ENCODE results near the gene TNFAIP8L3. TPM values are rescaled to one million over a fixed set of nuclear protein-coding genes. Genes with fewer than 3 reads are reported as not detected.

Gene TNFAIP8L3
- total and polyA plus RNA-seq, 8 donors = 0.58 to 12.5 (median 5.9) TPM; not detected in 1

DNA sequence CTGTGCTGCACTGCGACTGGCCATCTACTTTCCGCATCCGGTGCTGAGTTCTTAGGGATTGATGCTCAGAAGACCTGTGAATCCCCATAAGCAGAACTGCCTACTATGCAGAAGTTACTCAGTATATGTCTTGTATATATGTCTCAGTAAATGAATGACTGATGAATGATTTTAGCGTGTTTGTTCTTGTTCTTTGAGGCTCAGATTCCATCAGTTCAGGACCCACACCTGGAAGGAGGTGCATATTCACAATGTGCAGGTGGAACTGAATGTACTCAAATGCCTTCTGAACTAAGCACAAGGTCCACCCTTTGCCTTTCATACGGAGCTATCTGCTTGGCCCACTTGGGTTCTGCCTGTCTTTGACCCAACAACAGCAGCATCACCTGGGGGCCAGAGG lies 19.8 kb downstream of the TNFAIP8L3 start:
- Histone ChIP-seq H3K4me1 (peaks cover 6 to 25% (median 15%) of the 10 kb centered on the region in 4 donors), H3K36me3 (no peaks in the 10 kb centered on the region), H3K9me3 (no peaks in the 10 kb centered on the region), H3K4me3 (no peak overlapping the region), H3K27me3 (no peaks in the 10 kb centered on the region), H3K27ac (peak overlapping the region in 4 of 5 donors; percentile 10 to 83 (median 64))
- intact Hi-C loops (cut with DNase I; ENCODE audit: low total_unique reads) = no loop called here
- DNase-seq = no peak
- 88 to 94% (median 93%) methylated on average over 5 of the region's 5 CpGs for WGBS, 5 donors
- TF ChIP-seq, protein P1, sequence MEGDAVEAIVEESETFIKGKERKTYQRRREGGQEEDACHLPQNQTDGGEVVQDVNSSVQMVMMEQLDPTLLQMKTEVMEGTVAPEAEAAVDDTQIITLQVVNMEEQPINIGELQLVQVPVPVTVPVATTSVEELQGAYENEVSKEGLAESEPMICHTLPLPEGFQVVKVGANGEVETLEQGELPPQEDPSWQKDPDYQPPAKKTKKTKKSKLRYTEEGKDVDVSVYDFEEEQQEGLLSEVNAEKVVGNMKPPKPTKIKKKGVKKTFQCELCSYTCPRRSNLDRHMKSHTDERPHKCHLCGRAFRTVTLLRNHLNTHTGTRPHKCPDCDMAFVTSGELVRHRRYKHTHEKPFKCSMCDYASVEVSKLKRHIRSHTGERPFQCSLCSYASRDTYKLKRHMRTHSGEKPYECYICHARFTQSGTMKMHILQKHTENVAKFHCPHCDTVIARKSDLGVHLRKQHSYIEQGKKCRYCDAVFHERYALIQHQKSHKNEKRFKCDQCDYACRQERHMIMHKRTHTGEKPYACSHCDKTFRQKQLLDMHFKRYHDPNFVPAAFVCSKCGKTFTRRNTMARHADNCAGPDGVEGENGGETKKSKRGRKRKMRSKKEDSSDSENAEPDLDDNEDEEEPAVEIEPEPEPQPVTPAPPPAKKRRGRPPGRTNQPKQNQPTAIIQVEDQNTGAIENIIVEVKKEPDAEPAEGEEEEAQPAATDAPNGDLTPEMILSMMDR (IDR thresholded peaks at IDR 0.05) = no peak
- TF ChIP-seq EP300 (IDR thresholded peaks at IDR 0.05) = no peak
- TF ChIP-seq POLR2AphosphoS5 (IDR thresholded peaks at IDR 0.05) = no peak
- TF ChIP-seq POLR2A (IDR thresholded peaks at IDR 0.05) = no peak

DNA sequence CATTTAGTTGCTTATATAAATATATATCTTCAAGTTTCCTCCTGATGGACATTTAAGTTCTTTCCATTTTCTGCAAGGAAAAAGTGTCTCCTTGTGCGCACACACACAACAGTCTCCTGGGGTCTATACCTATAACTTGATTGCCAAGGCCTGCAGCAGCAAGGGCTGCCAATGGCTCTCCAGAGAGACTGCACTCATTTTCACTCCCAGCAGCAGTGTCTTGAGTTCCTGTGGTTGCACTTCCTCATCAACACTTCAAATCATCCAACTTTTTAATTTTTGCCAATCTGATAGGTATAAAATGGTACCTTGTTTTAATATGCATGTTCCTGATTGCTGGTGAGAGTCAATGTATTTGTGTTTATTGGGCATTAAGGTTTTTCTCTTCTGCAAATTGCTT lies 23.1 kb downstream of the TNFAIP8L3 start:
- Histone ChIP-seq H3K4me3 (no peak overlapping the region), H3K36me3 (no peaks in the 10 kb centered on the region), H3K27me3 (no peaks in the 10 kb centered on the region), H3K9me3 (no peaks in the 10 kb centered on the region), H3K4me1 (peaks cover 0 to 18% (median 6%) of the 10 kb centered on the region in 4 donors), H3K27ac (no peak overlapping the region)
- 49 to 96% (median 58%) methylated on average over 1 of the region's 1 CpG for WGBS, 5 donors
- no peak for DNase-seq
- TF ChIP-seq, protein P1 (IDR thresholded peaks at IDR 0.05) = no peak
- no peak for TF ChIP-seq POLR2AphosphoS5 (IDR thresholded peaks at IDR 0.05)
- no peak for TF ChIP-seq POLR2A (IDR thresholded peaks at IDR 0.05)
- intact Hi-C loops (cut with DNase I; ENCODE audit: low total_unique reads) = no loop called here

DNA sequence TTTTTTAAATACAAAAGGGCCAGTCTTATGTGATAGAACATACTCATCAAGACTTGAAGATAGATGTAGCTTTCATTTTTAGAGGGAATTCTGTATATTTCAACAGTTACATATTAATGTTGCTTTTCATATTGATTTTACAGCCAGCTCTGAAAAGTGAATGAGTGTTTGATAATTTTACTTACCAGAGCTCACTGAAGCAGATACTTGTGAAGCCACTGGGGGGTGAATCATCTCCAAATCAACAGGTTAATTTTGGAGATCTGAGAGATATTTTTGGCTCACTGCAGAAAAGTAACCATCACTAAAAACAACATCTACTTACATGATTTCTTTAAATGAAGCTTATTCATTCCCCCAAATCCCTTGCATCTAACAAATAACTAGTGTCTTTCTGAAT lies 24.7 kb downstream of the TNFAIP8L3 start:
- intact Hi-C loops (cut with DNase I; ENCODE audit: low total_unique reads) = no loop called here
- no peak for DNase-seq

DNA sequence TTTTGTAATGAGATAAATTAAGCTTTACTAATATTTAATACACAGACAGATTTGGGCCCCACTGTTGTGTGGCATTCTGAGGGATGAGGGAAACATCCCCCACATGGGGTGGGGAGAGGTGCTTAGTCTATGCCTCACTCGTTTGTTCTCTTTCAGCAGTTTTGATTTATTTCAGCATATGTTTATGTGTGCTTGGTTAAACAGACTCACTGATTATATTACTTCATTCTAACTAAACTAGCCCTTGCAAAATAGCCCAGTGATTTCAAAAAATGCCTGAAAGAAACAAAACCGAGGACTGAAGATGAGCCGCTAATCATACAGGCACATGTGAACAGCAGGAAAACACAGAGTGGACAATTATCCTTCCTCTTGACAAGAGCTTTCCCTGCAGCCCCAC lies 27.2 kb downstream of the TNFAIP8L3 start:
- no peaks in the 10 kb centered on the region for H3K36me3 ChIP-seq
- intact Hi-C loops (cut with DNase I; ENCODE audit: low total_unique reads) = no loop called here
- peaks cover 0 to 14% (median 0%) of the 10 kb centered on the region in 4 donors for H3K4me1 ChIP-seq
- 60 to 71% (median 67%) methylated on average over 3 of the region's 3 CpGs for whole genome bisulfite sequencing, 5 donors
- no peak overlapping the region for H3K4me3 ChIP-seq
- H3K9me3 ChIP-seq = no peaks in the 10 kb centered on the region
- TF ChIP-seq, protein P1 (IDR thresholded peaks at IDR 0.05) = no peak
- TF ChIP-seq EP300 (IDR thresholded peaks at IDR 0.05) (no peak), POLR2AphosphoS5 (IDR thresholded peaks at IDR 0.05) (peak in 2 of 3 donors; percentile 8 to 42), POLR2A (IDR thresholded peaks at IDR 0.05) (no peak)
- peak overlapping the region in 4 of 5 donors; percentile 7 to 66 (median 44) for H3K27ac ChIP-seq
- H3K27me3 ChIP-seq = no peaks in the 10 kb centered on the region
- DNase-seq = no peak

More for the DNA sequence above, 24.7 kb downstream of the TNFAIP8L3 start:
- Histone ChIP-seq H3K36me3 (no peaks in the 10 kb centered on the region), H3K27ac (no peak overlapping the region), H3K4me3 (no peak overlapping the region), H3K9me3 (no peaks in the 10 kb centered on the region), H3K4me1 (peaks cover 0 to 20% (median 2%) of the 10 kb centered on the region in 4 donors), H3K27me3 (no peaks in the 10 kb centered on the region)
- TF ChIP-seq, protein P1 (IDR thresholded peaks at IDR 0.05) = no peak
- TF ChIP-seq EP300 (IDR thresholded peaks at IDR 0.05) (no peak), POLR2A (IDR thresholded peaks at IDR 0.05) (no peak), POLR2AphosphoS5 (IDR thresholded peaks at IDR 0.05) (no peak)
